ENCODE measurements around the gene RNF13. TPM values are rescaled to one million over a fixed set of nuclear protein-coding genes. Genes with fewer than 3 reads are reported as not detected.

RNF13 gene
- total RNA-seq, 2 donors from 2014 or later, result 48.8 to 56.0 TPM

GRCh38 chr3:149969110-149969939, 156.3 kb downstream of the RNF13 start:
- Histone ChIP-seq H3K27ac (peak overlapping the region; percentile 91 to 93), H3K4me1 (peaks cover 0 to 32% of the 10 kb centered on the region in 2 donors), H3K27me3 (no peaks in the 10 kb centered on the region), H3K36me3 (no peaks in the 10 kb centered on the region), H3K9me3 (no peaks in the 10 kb centered on the region), H3K4me3 (peak overlapping the region; percentile 84 to 85)
- peak; percentile 74 for DNase-seq (ENCODE audit: low spot score)
- TF ChIP-seq, protein P1, sequence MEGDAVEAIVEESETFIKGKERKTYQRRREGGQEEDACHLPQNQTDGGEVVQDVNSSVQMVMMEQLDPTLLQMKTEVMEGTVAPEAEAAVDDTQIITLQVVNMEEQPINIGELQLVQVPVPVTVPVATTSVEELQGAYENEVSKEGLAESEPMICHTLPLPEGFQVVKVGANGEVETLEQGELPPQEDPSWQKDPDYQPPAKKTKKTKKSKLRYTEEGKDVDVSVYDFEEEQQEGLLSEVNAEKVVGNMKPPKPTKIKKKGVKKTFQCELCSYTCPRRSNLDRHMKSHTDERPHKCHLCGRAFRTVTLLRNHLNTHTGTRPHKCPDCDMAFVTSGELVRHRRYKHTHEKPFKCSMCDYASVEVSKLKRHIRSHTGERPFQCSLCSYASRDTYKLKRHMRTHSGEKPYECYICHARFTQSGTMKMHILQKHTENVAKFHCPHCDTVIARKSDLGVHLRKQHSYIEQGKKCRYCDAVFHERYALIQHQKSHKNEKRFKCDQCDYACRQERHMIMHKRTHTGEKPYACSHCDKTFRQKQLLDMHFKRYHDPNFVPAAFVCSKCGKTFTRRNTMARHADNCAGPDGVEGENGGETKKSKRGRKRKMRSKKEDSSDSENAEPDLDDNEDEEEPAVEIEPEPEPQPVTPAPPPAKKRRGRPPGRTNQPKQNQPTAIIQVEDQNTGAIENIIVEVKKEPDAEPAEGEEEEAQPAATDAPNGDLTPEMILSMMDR (IDR thresholded peaks at IDR 0.05), result peak in 1 of 2 donors; percentile 34

GRCh38 chr3:149969940-149970715, 157.1 kb downstream of the RNF13 start:
- H3K27ac ChIP-seq, result peak overlapping the region; percentile 91 to 93
- peak overlapping the region; percentile 84 to 85 for H3K4me3 ChIP-seq
- TF ChIP-seq, protein P1 (IDR thresholded peaks at IDR 0.05), result no peak
- peaks cover 0 to 29% of the 10 kb centered on the region in 2 donors for H3K4me1 ChIP-seq
- H3K9me3 ChIP-seq, result no peaks in the 10 kb centered on the region
- no peaks in the 10 kb centered on the region for H3K27me3 ChIP-seq
- H3K36me3 ChIP-seq, result no peaks in the 10 kb centered on the region
- DNase-seq (ENCODE audit: low spot score), result peak; percentile 68

DNA sequence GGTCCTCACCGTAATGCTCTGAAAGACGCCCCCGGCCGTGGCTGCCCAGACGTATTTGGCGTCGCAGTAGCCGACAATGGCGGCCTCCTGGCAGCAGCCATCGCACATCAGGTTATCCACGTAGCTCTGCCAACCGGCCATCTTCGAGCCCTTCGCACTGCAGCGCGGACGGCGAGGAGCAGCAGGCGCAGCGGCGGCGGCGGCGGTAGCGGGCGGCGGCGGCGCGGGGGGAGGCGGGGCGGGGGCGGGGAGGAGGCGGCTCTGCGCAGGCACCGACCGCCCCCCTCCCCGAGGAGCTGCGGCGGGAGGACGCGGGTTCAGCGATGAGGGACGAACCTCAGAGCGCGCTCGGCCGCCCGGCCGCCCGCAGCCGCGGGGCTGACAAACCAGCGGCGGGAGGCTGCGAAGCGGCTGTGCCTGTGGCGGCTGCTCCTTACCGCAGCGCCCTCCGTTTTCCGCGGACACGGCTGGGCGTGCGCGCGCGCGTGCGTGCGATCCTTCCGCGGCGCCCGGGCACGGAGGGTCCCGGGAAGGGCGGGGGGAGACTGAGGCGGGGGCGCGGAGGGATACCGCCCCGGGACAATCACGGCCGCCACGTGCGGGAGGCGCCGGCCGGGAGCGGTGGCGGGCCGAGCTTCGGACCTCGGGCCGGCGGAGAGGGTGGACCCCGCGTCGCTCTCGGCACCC, 157.8 kb downstream of the RNF13 start, which contains the start of gene PFN2:
PFN2 (minus strand) TSS at position 180 of the 687 bp plus-strand sequence; CDS start at position 141, 39 bp downstream.
- H3K27ac ChIP-seq, result peak within 1 kb of the TSS; percentile 91 to 93
- TF ChIP-seq, protein P1 (IDR thresholded peaks at IDR 0.05), result no peak
- peaks cover 0 to 29% of the 10 kb centered on the region in 2 donors for H3K4me1 ChIP-seq
- H3K27me3 ChIP-seq, result no peaks in the 10 kb centered on the region
- DNase-seq (ENCODE audit: low spot score), result no peak
- H3K4me3 ChIP-seq, result peak within 1 kb of the TSS; percentile 84 to 85
- no peaks in the 10 kb centered on the region for H3K9me3 ChIP-seq
- no peaks in the 10 kb centered on the region for H3K36me3 ChIP-seq

- peak; percentile 60 for DNase-seq (ENCODE audit: low spot score)
- Histone ChIP-seq H3K36me3 (no peaks in the 10 kb centered on the region), H3K9me3 (no peaks in the 10 kb centered on the region), H3K4me3 (peak overlapping the region; percentile 84 to 85), H3K27ac (peak overlapping the region; percentile 91 to 93), H3K4me1 (peaks cover 0 to 29% of the 10 kb centered on the region in 2 donors), H3K27me3 (no peaks in the 10 kb centered on the region)
- TF ChIP-seq, protein P1 (IDR thresholded peaks at IDR 0.05), result no peak
Observed at GRCh38 chr3:149971403-149972075, 158.5 kb downstream of the RNF13 start.

GRCh38 chr3:149975919-149976318, 162.9 kb downstream of the RNF13 start:
- no peaks in the 10 kb centered on the region for H3K9me3 ChIP-seq
- H3K4me3 ChIP-seq, result no peak overlapping the region
- H3K4me1 ChIP-seq, result peaks cover 0 to 6% of the 10 kb centered on the region in 2 donors
- H3K27ac ChIP-seq, result no peak overlapping the region
- H3K27me3 ChIP-seq, result no peaks in the 10 kb centered on the region
- TF ChIP-seq, protein P1 (IDR thresholded peaks at IDR 0.05), result no peak
- H3K36me3 ChIP-seq, result no peaks in the 10 kb centered on the region
- DNase-seq (ENCODE audit: low spot score), result no peak

Data from right atrium auricular region (tissue), 2 donors.